Activated CD8-positive, alpha-beta T cell treated with anti-CD3 and anti-CD28 coated beads, Interleukin-2, amount 10 ng/mL, durations not matched to agents 7 days and 5 days (primary cell): ENCODE measurements around the gene LRMDA. TPM values are rescaled to one million over a fixed set of nuclear protein-coding genes. Genes with fewer than 3 reads are reported as not detected.

ENCODE experiments used
- ATAC-seq: fragments of 150-1000 bp; cut with Tn5 transposase; one replicate; pipeline ENCODE4 v1.10.0; 2021; ENCODE audit warnings: moderate library complexity
- CTCF ChIA-PET: fragments of 350-600 bp; sonication (Branson Sonifier 250); formaldehyde crosslinking; loops from one replicate; lab custom pipeline; 2021; ENCODE audit warnings: antibody characterized with exemption; lab: Charles Lee
- POLR2A ChIA-PET: fragments of 350-600 bp; sonication (Branson Sonifier 250); formaldehyde crosslinking; loops from one replicate; lab custom pipeline; 2021; ENCODE audit warnings: antibody characterized with exemption; lab: Charles Lee
- DNase-seq: peaks from one replicate; pipeline ENCODE4 v3.0.0-alpha.2; 2020
- H3K27ac Mint-ChIP-seq: one replicate; pipeline ENCODE4 v1.8.0; 2021; ENCODE audit warnings: mild to moderate bottlenecking, mixed read lengths
- H3K27me3 Mint-ChIP-seq: one replicate; pipeline ENCODE4 v1.8.0; 2021; ENCODE audit warnings: low read depth, mixed read lengths
- H3K36me3 Mint-ChIP-seq: one replicate; pipeline ENCODE4 v1.8.0; 2021; ENCODE audit warnings: low read depth, mixed read lengths
- H3K4me1 Mint-ChIP-seq: one replicate; pipeline ENCODE4 v1.8.0; 2021; ENCODE audit warnings: low read depth, mixed read lengths
- H3K4me3 Mint-ChIP-seq: one replicate; pipeline ENCODE4 v1.8.0; 2021; ENCODE audit warnings: mild to moderate bottlenecking, mixed read lengths
- H3K9me3 Mint-ChIP-seq: one replicate; pipeline ENCODE4 v1.8.0; 2022; ENCODE audit warnings: mixed read lengths; ENCODE audit not compliant: insufficient read depth
- total RNA-seq, 2 experiments: library from RNA; stranded (reverse); gene quantifications; one replicate each; pipeline ENCODE4 v1.2.3, GENCODE V29; 2021

LRMDA gene
- total RNA-seq, 2 experiments from 2014 or later = not detected

DNA sequence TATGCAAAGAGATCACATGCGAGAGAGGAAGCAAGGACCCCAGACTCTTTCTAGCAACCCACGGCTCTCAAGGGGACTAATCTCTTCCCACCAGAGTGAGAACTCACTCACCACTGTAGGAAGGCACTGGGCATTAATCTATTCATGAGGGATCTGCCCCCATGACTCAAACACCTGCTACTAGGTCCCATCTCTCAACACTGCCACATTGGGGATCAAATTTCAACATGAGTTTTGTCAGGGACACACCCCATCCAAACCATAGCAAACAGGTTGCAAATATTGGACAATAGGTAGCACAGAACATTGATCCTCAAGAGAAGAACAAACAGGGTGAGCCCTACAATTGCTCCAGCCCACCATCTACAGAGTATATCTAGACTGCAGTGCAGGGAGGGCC lies 740.6 kb downstream of the LRMDA start:
- Mint-ChIP-seq H3K27me3 (no peaks in the 10 kb centered on the region), H3K36me3 (no peaks in the 10 kb centered on the region), H3K4me3 (no peak overlapping the region), H3K27ac (no peak overlapping the region), H3K9me3 (no peaks in the 10 kb centered on the region), H3K4me1 (no peaks in the 10 kb centered on the region)
- ChIA-PET POLR2A (no interaction called here), CTCF (no interaction called here)
- DNase-seq (no peak), ATAC-seq (no peak)

DNA sequence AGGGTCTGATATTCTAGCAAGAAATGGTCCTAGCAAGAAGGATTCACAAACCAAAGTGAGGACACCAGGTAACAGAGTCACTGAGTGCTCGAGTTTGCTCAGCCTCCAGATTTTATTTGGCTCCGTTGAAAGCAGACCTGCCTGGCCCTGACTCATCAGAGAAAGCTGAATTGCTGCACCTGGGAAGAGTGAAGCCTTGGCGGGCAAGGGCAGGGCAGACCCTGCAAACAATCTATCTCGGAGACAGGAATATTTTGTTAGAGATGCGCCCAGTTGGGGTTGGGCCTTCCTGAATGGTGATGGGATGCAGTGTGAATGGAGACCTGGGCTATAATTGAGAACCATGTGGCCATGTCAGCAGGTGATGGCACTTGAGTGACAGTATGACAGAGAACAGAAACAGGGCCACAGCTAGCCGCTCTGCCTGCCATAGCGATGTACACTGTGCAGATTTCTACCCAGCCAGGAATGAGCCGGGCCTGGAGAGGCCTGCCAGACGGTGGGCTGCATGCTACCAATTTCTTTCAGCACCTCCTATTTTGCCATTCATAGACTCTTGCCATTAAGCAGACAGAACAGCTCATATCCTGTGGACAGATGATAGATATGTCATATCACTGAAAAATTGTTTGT lies 744.2 kb downstream of the LRMDA start:
- DNase-seq (no peak), ATAC-seq (no peak)
- no peaks in the 10 kb centered on the region for H3K36me3 Mint-ChIP-seq
- H3K27me3 Mint-ChIP-seq = no peaks in the 10 kb centered on the region
- CTCF ChIA-PET = no interaction called here
- no peaks in the 10 kb centered on the region for H3K9me3 Mint-ChIP-seq
- H3K4me1 Mint-ChIP-seq = no peaks in the 10 kb centered on the region
- H3K27ac Mint-ChIP-seq = no peak overlapping the region
- POLR2A ChIA-PET = no interaction called here
- H3K4me3 Mint-ChIP-seq = no peak overlapping the region

DNA sequence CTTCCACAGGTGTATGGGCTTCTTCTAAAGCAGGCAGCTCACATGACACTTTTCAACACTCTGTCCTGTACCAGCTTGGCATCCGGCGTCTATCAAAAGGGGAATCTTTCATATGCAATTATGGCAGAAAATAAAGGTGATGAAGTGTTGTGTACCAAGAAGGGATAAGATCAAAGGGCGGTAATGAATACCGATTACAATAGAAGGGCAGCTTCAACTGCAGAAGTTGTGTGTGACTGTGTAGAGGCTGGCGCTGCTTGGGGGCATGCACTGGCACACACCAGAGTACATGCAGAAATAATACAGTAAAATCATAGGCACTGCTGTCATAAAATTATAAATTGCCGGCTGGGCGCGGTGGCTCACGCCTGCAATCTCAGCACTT lies 744.7 kb downstream of the LRMDA start:
- ChIA-PET CTCF (no interaction called here), POLR2A (no interaction called here)
- no peak for DNase-seq
- no peak for ATAC-seq
- Mint-ChIP-seq H3K9me3 (no peaks in the 10 kb centered on the region), H3K4me3 (no peak overlapping the region), H3K36me3 (no peaks in the 10 kb centered on the region), H3K27ac (no peak overlapping the region), H3K4me1 (no peaks in the 10 kb centered on the region), H3K27me3 (no peaks in the 10 kb centered on the region)

DNA sequence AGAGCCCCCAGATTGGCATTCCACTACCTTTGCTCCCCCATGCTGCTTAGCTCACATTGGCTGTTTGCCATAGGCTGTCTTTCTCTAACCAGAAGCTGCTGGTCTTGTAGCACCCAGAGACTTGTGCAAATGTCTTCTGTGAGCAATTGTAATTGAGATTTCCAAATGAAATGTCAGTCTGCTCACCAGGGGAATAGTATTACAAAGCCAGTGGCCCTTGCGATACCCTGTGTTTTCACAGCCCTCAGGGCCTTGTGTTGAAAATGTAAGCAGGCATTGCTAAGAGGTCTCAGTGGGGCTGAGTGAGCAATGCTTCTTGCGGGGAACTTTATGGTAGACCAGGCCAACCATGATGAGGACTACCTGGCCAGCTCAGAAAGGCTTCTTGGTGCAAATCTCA lies 746.5 kb downstream of the LRMDA start:
- Mint-ChIP-seq H3K36me3 (no peaks in the 10 kb centered on the region), H3K4me3 (no peak overlapping the region), H3K9me3 (no peaks in the 10 kb centered on the region), H3K27ac (no peak overlapping the region), H3K4me1 (no peaks in the 10 kb centered on the region), H3K27me3 (no peaks in the 10 kb centered on the region)
- ChIA-PET CTCF (no interaction called here), POLR2A (no interaction called here)
- DNase-seq = no peak
- no peak for ATAC-seq

DNA sequence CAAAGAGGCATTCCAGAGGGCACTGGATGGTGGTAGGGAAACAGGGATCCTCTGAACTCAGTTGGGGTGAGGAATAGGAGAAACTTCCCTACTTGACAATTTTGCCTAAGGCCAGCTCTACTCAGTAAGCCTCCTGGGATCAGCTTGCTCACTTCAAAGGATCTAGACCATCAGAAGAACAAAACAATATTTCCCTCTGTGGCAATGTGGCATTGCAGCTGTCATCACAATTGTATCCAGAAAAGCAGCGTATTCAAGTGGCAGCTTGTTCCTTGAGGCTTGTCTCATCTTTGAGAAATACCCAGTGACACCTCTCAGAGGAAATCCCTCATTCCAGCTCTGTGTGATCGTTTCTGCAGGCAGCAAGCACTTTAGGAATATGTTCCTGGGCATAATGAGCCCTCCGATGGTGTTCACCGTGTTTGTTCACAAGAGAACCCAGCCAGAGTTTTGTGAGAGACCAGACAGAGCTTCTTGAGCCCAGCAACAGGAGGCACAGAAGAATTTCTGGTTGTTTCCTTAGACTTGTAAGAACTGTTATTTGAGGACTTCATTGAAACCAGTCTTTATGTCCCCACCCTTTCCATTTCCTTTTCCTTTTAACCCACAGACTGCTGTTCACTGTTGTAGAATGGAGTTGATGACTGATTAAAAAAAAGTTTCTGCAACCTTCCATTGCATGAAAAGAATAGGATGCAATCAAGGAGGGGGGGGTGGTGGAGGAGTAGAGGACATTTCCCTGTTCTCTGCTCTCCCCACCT lies 747.3 kb downstream of the LRMDA start:
- no peak for ATAC-seq
- ChIA-PET CTCF (no interaction called here), POLR2A (no interaction called here)
- H3K9me3 Mint-ChIP-seq = no peaks in the 10 kb centered on the region
- no peaks in the 10 kb centered on the region for H3K36me3 Mint-ChIP-seq
- no peak overlapping the region for H3K27ac Mint-ChIP-seq
- no peak overlapping the region for H3K4me3 Mint-ChIP-seq
- no peaks in the 10 kb centered on the region for H3K4me1 Mint-ChIP-seq
- no peak for DNase-seq
- no peaks in the 10 kb centered on the region for H3K27me3 Mint-ChIP-seq

GRCh38 chr10:76179806-76180205 lies 748.4 kb downstream of the LRMDA start:
- Mint-ChIP-seq H3K27ac (no peak overlapping the region), H3K4me3 (no peak overlapping the region), H3K36me3 (no peaks in the 10 kb centered on the region), H3K4me1 (no peaks in the 10 kb centered on the region), H3K27me3 (no peaks in the 10 kb centered on the region), H3K9me3 (no peaks in the 10 kb centered on the region)
- CTCF ChIA-PET = no interaction called here
- DNase-seq (no peak), ATAC-seq (no peak)
- POLR2A ChIA-PET = no interaction called here

DNA sequence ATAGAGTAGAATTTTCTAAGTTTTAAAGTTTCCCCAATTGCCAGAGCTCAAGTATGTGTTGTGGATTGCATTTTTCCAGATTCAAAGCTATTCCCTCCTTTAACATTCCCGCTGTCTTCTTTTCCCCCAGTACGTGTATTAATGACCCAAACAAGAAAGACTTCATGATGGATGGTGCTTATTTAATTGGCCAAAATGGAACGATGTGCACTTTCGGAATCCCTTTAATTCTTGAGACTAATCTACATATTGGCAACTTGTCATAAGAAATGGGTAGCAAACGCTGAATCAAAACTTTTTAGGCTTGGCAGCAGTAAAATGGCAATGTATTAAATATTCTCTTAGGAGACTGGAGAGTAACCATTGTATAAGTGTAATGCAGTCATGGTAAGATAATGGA lies 753.2 kb downstream of the LRMDA start:
- no peak for ATAC-seq

GRCh38 chr10:76185471-76186301 lies 754.3 kb downstream of the LRMDA start:
- ATAC-seq = no peak
- no peaks in the 10 kb centered on the region for H3K9me3 Mint-ChIP-seq
- H3K4me3 Mint-ChIP-seq = no peak overlapping the region
- no peak overlapping the region for H3K27ac Mint-ChIP-seq
- DNase-seq = no peak
- no peaks in the 10 kb centered on the region for H3K4me1 Mint-ChIP-seq
- H3K36me3 Mint-ChIP-seq = no peaks in the 10 kb centered on the region
- CTCF ChIA-PET = no interaction called here
- H3K27me3 Mint-ChIP-seq = no peaks in the 10 kb centered on the region
- POLR2A ChIA-PET = no interaction called here

More for the DNA sequence above, 753.2 kb downstream of the LRMDA start:
- no peak for DNase-seq
- H3K4me1 Mint-ChIP-seq = no peaks in the 10 kb centered on the region
- no peak overlapping the region for H3K27ac Mint-ChIP-seq
- ChIA-PET POLR2A (no interaction called here), CTCF (no interaction called here)
- no peak overlapping the region for H3K4me3 Mint-ChIP-seq
- no peaks in the 10 kb centered on the region for H3K27me3 Mint-ChIP-seq
- H3K36me3 Mint-ChIP-seq = no peaks in the 10 kb centered on the region
- no peaks in the 10 kb centered on the region for H3K9me3 Mint-ChIP-seq

DNA sequence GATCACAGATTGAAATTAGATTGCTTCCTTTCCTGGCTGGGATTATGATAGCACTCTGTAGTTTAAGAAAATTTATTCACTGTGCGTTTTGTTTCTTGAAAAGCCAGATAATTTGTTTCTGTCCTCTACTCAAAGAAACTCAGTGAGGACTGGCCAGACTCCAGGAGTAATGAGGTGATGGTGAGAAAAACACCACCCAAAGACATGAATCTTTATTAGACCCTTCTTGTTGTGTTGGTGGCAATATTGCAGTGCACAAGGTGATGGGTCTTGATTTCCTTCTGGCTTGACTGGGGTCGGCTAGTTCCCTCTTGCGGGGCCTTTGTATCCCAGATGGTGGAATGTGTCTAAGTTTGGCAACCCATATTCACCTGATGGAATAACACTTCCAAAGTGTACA lies 756.8 kb downstream of the LRMDA start:
- Mint-ChIP-seq H3K27ac (no peak overlapping the region), H3K4me3 (no peak overlapping the region), H3K9me3 (no peaks in the 10 kb centered on the region), H3K27me3 (no peaks in the 10 kb centered on the region), H3K36me3 (no peaks in the 10 kb centered on the region), H3K4me1 (no peaks in the 10 kb centered on the region)
- ATAC-seq (no peak), DNase-seq (no peak)
- ChIA-PET POLR2A (no interaction called here), CTCF (no interaction called here)

- Mint-ChIP-seq H3K4me1 (no peaks in the 10 kb centered on the region), H3K36me3 (no peaks in the 10 kb centered on the region), H3K9me3 (no peaks in the 10 kb centered on the region), H3K4me3 (no peak overlapping the region), H3K27me3 (no peaks in the 10 kb centered on the region), H3K27ac (no peak overlapping the region)
- DNase-seq (no peak), ATAC-seq (no peak)
- ChIA-PET POLR2A (no interaction called here), CTCF (no interaction called here)
Observed at GRCh38 chr10:76190634-76191270, 759.3 kb downstream of the LRMDA start.

DNA sequence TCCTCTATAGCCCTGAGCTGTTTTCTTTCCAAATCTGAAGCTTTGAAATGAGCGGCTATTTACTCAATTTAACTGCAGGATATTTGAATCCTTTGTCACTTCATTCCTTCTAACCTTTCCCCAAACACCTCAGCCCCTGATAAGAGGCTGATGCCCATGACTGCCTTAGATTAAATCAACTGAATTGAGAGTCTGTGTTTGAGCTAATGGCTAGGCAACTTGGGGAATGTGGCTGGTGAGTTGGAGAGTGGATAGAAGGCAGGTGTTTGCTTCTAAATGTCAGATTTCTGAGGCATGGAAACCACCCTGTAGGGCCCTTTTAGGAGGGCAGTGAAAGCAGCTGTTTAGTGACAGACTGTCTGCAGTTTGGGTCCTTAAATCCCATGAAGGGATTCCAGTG lies 759.9 kb downstream of the LRMDA start:
- no peak overlapping the region for H3K27ac Mint-ChIP-seq
- no peaks in the 10 kb centered on the region for H3K9me3 Mint-ChIP-seq
- DNase-seq (no peak), ATAC-seq (no peak)
- no peaks in the 10 kb centered on the region for H3K27me3 Mint-ChIP-seq
- H3K4me3 Mint-ChIP-seq = no peak overlapping the region
- no peaks in the 10 kb centered on the region for H3K4me1 Mint-ChIP-seq
- H3K36me3 Mint-ChIP-seq = no peaks in the 10 kb centered on the region
- POLR2A ChIA-PET = no interaction called here
- CTCF ChIA-PET = no interaction called here

GRCh38 chr10:76192151-76192550 lies 760.7 kb downstream of the LRMDA start:
- DNase-seq (no peak), ATAC-seq (no peak)
- H3K36me3 Mint-ChIP-seq = no peaks in the 10 kb centered on the region
- no peaks in the 10 kb centered on the region for H3K27me3 Mint-ChIP-seq
- H3K4me1 Mint-ChIP-seq = no peaks in the 10 kb centered on the region
- POLR2A ChIA-PET = no interaction called here
- CTCF ChIA-PET = no interaction called here
- H3K9me3 Mint-ChIP-seq = no peaks in the 10 kb centered on the region
- H3K4me3 Mint-ChIP-seq = no peak overlapping the region
- no peak overlapping the region for H3K27ac Mint-ChIP-seq
